B cell (primary cell): ENCODE measurements around the gene TBC1D22B. TPM values are rescaled to one million over a fixed set of nuclear protein-coding genes. Genes with fewer than 3 reads are reported as not detected.

Experiments
- ATAC-seq: fragments of 200-7000 bp; cut with Tn5 transposase; one replicate; pipeline ENCODE4 v1.10.0; 2021; ENCODE audit warnings: low read depth, mild to moderate bottlenecking, moderate number of reproducible peaks, moderate library complexity
- CTCF ChIA-PET: fragments of 350-600 bp; sonication (Branson Sonifier 250); formaldehyde crosslinking; loops from one replicate; lab custom pipeline; 2021; ENCODE audit warnings: antibody characterized with exemption, inconsistent platforms; lab: Charles Lee
- POLR2A ChIA-PET: fragments of 350-600 bp; sonication (Branson Sonifier 250); formaldehyde crosslinking; loops from one replicate; lab custom pipeline; 2021; ENCODE audit warnings: antibody characterized with exemption; lab: Charles Lee
- DNase-seq: peaks from one replicate; pipeline ENCODE4 v3.0.0; 2013
- H2AFZ ChIP-seq: 2 replicates; pipeline ENCODE4 v1.6.1; 2012; ENCODE audit warnings: mild to moderate bottlenecking, low read depth, low read length; ENCODE audit not compliant: insufficient read depth, poor library complexity, severe bottlenecking
- H3K27ac ChIP-seq, 2 donors: 1 replicate in 1 of 2; 2 replicates in 1 of 2; pipeline ENCODE4 v1.5.1; 2012 to 2013; ENCODE audit warnings: low read length in 2 of 2, mild to moderate bottlenecking in 2 of 2, moderate library complexity in 1 of 2
- H3K27me3 ChIP-seq, 4 experiments: fragments of 200-600 bp in 1 of 4; sonication (generic) in 1 of 4; replicated peaks in 1 of 4; 1 replicate in 2 of 4; 2 replicates in 2 of 4; pipeline versions ENCODE4 v1.6.1 to v1.7.0; 2013 to 2016; ENCODE audit warnings: low read length in 3 of 4, mild to moderate bottlenecking in 2 of 4, mixed read lengths in 1 of 4, moderate library complexity in 1 of 4; ENCODE audit not compliant: insufficient read depth in 4 of 4, control insufficient read depth in 3 of 4; ENCODE audit errors: control extremely low read depth in 1 of 4
- H3K36me3 ChIP-seq, 2 experiments: replicated peaks in 1 of 2; 1 replicate in 1 of 2; 2 replicates in 1 of 2; pipeline versions ENCODE4 v1.6.1 to v1.7.1; 2013; ENCODE audit warnings: low read length in 1 of 2; ENCODE audit not compliant: insufficient read depth in 2 of 2, control insufficient read depth in 1 of 2; ENCODE audit errors: control extremely low read depth in 1 of 2, extremely low read depth in 1 of 2
- H3K4me1 ChIP-seq, 2 donors: fragments of 200-600 bp in 1 of 2; sonication (generic) in 1 of 2; 1 replicate in 1 of 2; 2 replicates in 1 of 2; pipeline versions ENCODE4 v1.5.1 to v1.6.1; 2013 to 2017; ENCODE audit warnings: low read length in 2 of 2; ENCODE audit not compliant: control insufficient read depth in 2 of 2, insufficient read depth in 2 of 2
- H3K4me2 ChIP-seq: replicated peaks from 2 replicates; pipeline ENCODE3; 2012; ENCODE audit warnings: mild to moderate bottlenecking, low read depth, low read length; ENCODE audit not compliant: poor library complexity, severe bottlenecking
- H3K4me3 ChIP-seq, 5 experiments: fragments of 200-600 bp in 1 of 5; sonication (generic) in 1 of 5; 1 replicate in 3 of 5; 2 replicates in 2 of 5; pipeline versions ENCODE4 v1.5.1 to v1.7.0; 2011 to 2016; ENCODE audit warnings: low read length in 4 of 5, mild to moderate bottlenecking in 4 of 5, low read depth in 2 of 5, control low read depth in 1 of 5, moderate library complexity in 1 of 5; ENCODE audit not compliant: insufficient read depth in 1 of 5; ENCODE audit errors: control extremely low read depth in 1 of 5, extremely low read depth in 1 of 5
- H3K79me2 ChIP-seq: fragments of 200-600 bp; sonication (generic); one replicate; pipeline ENCODE4 v1.6.0; 2016; ENCODE audit warnings: low read length; ENCODE audit not compliant: control insufficient read depth, insufficient read depth
- H3K9ac ChIP-seq: fragments of 200-600 bp; sonication (generic); 2 replicates; pipeline ENCODE4 v1.6.1; 2017; ENCODE audit warnings: mild to moderate bottlenecking, low read length, moderate library complexity
- H3K9me3 ChIP-seq, 3 donors: one replicate each; pipeline versions ENCODE4 v1.6.1 to v1.7.1; 2013; ENCODE audit warnings: low read length in 2 of 3; ENCODE audit not compliant: control insufficient read depth in 2 of 3, insufficient read depth in 1 of 3; ENCODE audit errors: control extremely low read depth in 1 of 3
- H4K20me1 ChIP-seq: 2 replicates; pipeline ENCODE4 v1.6.0; 2012; ENCODE audit warnings: mild to moderate bottlenecking, low read length; ENCODE audit not compliant: insufficient read depth, control insufficient read depth, poor library complexity, severe bottlenecking
- H3K27ac Mint-ChIP-seq: one replicate; pipeline ENCODE4 v1.8.0; 2021; ENCODE audit warnings: mixed read lengths
- H3K27me3 Mint-ChIP-seq: one replicate; pipeline ENCODE4 v1.8.0; 2021; ENCODE audit warnings: mixed read lengths
- H3K4me1 Mint-ChIP-seq: one replicate; pipeline ENCODE4 v1.8.0; 2021; ENCODE audit warnings: mixed read lengths
- H3K4me3 Mint-ChIP-seq: one replicate; pipeline ENCODE4 v1.8.0; 2021; ENCODE audit warnings: mixed read lengths
- H3K9me3 Mint-ChIP-seq: one replicate; pipeline ENCODE4 v1.8.0; 2022; ENCODE audit warnings: mixed read lengths; ENCODE audit not compliant: insufficient read depth
- CTCF ChIP-seq: fragments of 200-600 bp; IDR thresholded peaks from one replicate; pipeline ENCODE4 v1.8.0; 2022; ENCODE audit warnings: antibody characterized with exemption, mild to moderate bottlenecking
- EZH2 ChIP-seq: IDR thresholded peaks from 2 replicates; pipeline ENCODE4 v1.6.1; 2012; ENCODE audit warnings: borderline replicate concordance, low read depth, mild to moderate bottlenecking, moderate library complexity, low read length; ENCODE audit not compliant: insufficient read depth, poor library complexity, severe bottlenecking
- WGBS: methylation state at CpG from one replicate; pipeline ENCODE4 v1.1.5; 2013; ENCODE audit warnings: missing lambda C conversion rate; ENCODE audit not compliant: insufficient coverage; 5-methylcytosine and 5-hydroxymethylcytosine counted together
- intact Hi-C: fragments of 100-400 bp; cut with micrococcal nuclease; formaldehyde crosslinking; loops from one replicate; pipeline ENCODE4 v1.10.0; 2022
- polyA plus RNA-seq: library from polyadenylated mRNA; depleted of rRNA; stranded (reverse); fragments of >200 nt; gene quantifications from 2 replicates; pipeline ENCODE4 v1.2.3, GENCODE V29; 2012
- total RNA-seq, 2 donors: library from RNA; stranded (reverse); fragments of 120-200 nt in 1 of 2; gene quantifications; 1 replicate in 1 of 2; 2 replicates in 1 of 2; pipeline versions ENCODE4 v1.2.3 to v1.2.4, GENCODE V29; 2013 to 2022

TBC1D22B gene
- total and polyA plus RNA-seq, 2 donors (not counting 1 experiment from before 2014, with no cell fraction given): 5.1 to 12.5 TPM

- TF ChIP-seq EZH2 (no peak), CTCF (no peak)
- no peak overlapping the region for H3K9ac ChIP-seq
- ATAC-seq (no peak), DNase-seq (no peak)
- peaks cover 27% of the 10 kb centered on the region for H3K79me2 ChIP-seq
- ChIA-PET CTCF (no interaction called here), POLR2A (no interaction called here)
- H3K9me3 Mint-ChIP-seq: no peaks in the 10 kb centered on the region
- H3K27me3 ChIP-seq: no peaks in the 10 kb centered on the region
- H3K4me2 ChIP-seq: no peak overlapping the region
- H3K4me3 ChIP-seq: no peak overlapping the region
- 91% methylated on average over 8 of the region's 9 CpGs for WGBS
- peaks cover 2 to 52% of the 10 kb centered on the region in 2 experiments for H3K36me3 ChIP-seq
- H2AFZ ChIP-seq: no peak overlapping the region
- H3K9me3 ChIP-seq: no peaks in the 10 kb centered on the region
- H3K27me3 Mint-ChIP-seq: no peaks in the 10 kb centered on the region
- no peak overlapping the region for H3K27ac Mint-ChIP-seq
- H3K4me3 Mint-ChIP-seq: no peak overlapping the region
- peaks cover 21 to 26% of the 10 kb centered on the region in 2 donors for H3K4me1 ChIP-seq
- intact Hi-C loops: no loop called here
- H3K27ac ChIP-seq: no peak overlapping the region
- H3K4me1 Mint-ChIP-seq: peaks cover 24% of the 10 kb centered on the region
- peaks cover 16% of the 10 kb centered on the region for H4K20me1 ChIP-seq
Measured at GRCh38 chr6:37279366-37280134, 22.0 kb downstream of the TBC1D22B start.

- no peak for ATAC-seq
- POLR2A ChIA-PET: no interaction called here
- peaks cover 13% of the 10 kb centered on the region for H4K20me1 ChIP-seq
- intact Hi-C loops: no loop called here
- TF ChIP-seq CTCF (no peak), EZH2 (no peak)
- H3K4me1 ChIP-seq: peaks cover 20 to 23% of the 10 kb centered on the region in 2 donors
- H3K79me2 ChIP-seq: peaks cover 23% of the 10 kb centered on the region
- WGBS: 77% methylated on average over 8 of the region's 8 CpGs
- no peak overlapping the region for H3K4me3 ChIP-seq
- H3K4me2 ChIP-seq: no peak overlapping the region
- no peaks in the 10 kb centered on the region for H3K9me3 Mint-ChIP-seq
- no peak overlapping the region for H2AFZ ChIP-seq
- no peaks in the 10 kb centered on the region for H3K9me3 ChIP-seq
- peaks cover 2 to 59% of the 10 kb centered on the region in 2 experiments for H3K36me3 ChIP-seq
- CTCF ChIA-PET: interaction anchor here (1.4 kb wide), 1 partner anchor 262 kb away, joined by 3 read pairs; no protein-coding TSS in a partner anchor
- no peak overlapping the region for H3K27ac Mint-ChIP-seq
- no peaks in the 10 kb centered on the region for H3K27me3 Mint-ChIP-seq
- H3K4me3 Mint-ChIP-seq: no peak overlapping the region
- no peaks in the 10 kb centered on the region for H3K27me3 ChIP-seq
- no peak overlapping the region for H3K9ac ChIP-seq
- H3K27ac ChIP-seq: no peak overlapping the region
- peaks cover 21% of the 10 kb centered on the region for H3K4me1 Mint-ChIP-seq
- no peak for DNase-seq
Measured at GRCh38 chr6:37280162-37280887, 22.8 kb downstream of the TBC1D22B start.
